Measurements from ENCODE around the gene SLC4A3. TPM values are rescaled to one million over a fixed set of nuclear protein-coding genes. Genes with fewer than 3 reads are reported as not detected.

SLC4A3 gene
- total and polyA plus RNA-seq, 2 of the 13 experiments (the other 11 are each of a cell fraction or from before 2014, with no cell fraction given), result 0.18 to 0.95 TPM

- in situ Hi-C loops (cut with HindIII; ENCODE audit: extremely low pct_ligation_motif_present, low pct_unique_long_range_greater_than_20kb) (no loop called here), intact Hi-C loops (cut with micrococcal nuclease; ENCODE audit: unreplicated experiment) (loop anchor here (2.0 to 5.0 kb wide), 2 partner anchors 29 to 53 kb away; no protein-coding TSS in a partner anchor)
- no peak overlapping the region for H3K27ac ChIP-seq (ENCODE audit: extremely low read length, insufficient read depth, low read length)
- no peak overlapping the region; a peak in 1 of 6 replicates for H3K4me3 ChIP-seq (replicated peaks in 1 of 3; ENCODE audit: insufficient read depth in 1 of 3, low read depth in 2 of 3, low read length in 3 of 3)
- 11% methylated on average over 13 of the region's 20 CpGs for WGBS (ENCODE audit: low lambda C conversion rate)
- no peaks in the 10 kb centered on the region for H3K36me3 ChIP-seq (replicated peaks in 1 of 2; ENCODE audit: control insufficient read depth in 1 of 2, insufficient read depth in 2 of 2, low read length in 2 of 2)
- peaks cover 44% of the 10 kb centered on the region for H3K4me1 ChIP-seq (ENCODE audit: insufficient read depth, low read length)
- no peak overlapping the region for H2AFZ ChIP-seq (ENCODE audit: low read length)
- H3K79me2 ChIP-seq (ENCODE audit: insufficient read depth, low read length), result no peaks in the 10 kb centered on the region
- ATAC-seq, result peak; percentile 12
- BruUV-seq (replicated peaks), result no TSS peak
- no peaks in the 10 kb centered on the region for H3K9me3 ChIP-seq (ENCODE audit: low read length)
- H4K20me1 ChIP-seq (ENCODE audit: insufficient read depth, low read length), result no peaks in the 10 kb centered on the region
- peaks cover 31 to 91% of the 10 kb centered on the region in 2 experiments; a peak in 4 of 5 replicates for H3K27me3 ChIP-seq (ENCODE audit: control insufficient read depth in 1 of 2, insufficient read depth in 2 of 2, low read length in 2 of 2)
- no peak for DNase-seq (ENCODE audit: low spot score)
- FAIRE-seq, result no peak
- CTCF ChIA-PET (ENCODE audit: low intra/inter-chr PET ratio, low total read pairs), result no interaction called here
- H3K9ac ChIP-seq (ENCODE audit: insufficient read depth, low read depth, low read length), result no peak overlapping the region
- POLR2A ChIA-PET, result no interaction called here
- H3K4me2 ChIP-seq (ENCODE audit: low read depth, low read length), result peak overlapping the region; percentile 9; the same call in 1 of the 2 replicates
- TF ChIP-seq HNRNPL (IDR thresholded peaks at IDR 0.05; ENCODE audit: low read depth, low read length) (0 out of 2 replicates have a peak, but pooled peaks have one; percentile 56), ZNF30 (CRISPR knock-in tag; IDR thresholded peaks at IDR 0.05) (no peak), ZNF12 (CRISPR knock-in tag; IDR thresholded peaks at IDR 0.05) (no peak), ZNF883 (CRISPR knock-in tag; IDR thresholded peaks at IDR 0.05; ENCODE audit: not compliant biosample characterization) (no peak), ZNF687 (CRISPR knock-in tag; IDR thresholded peaks at IDR 0.05) (peak; percentile 17; the same call in 1 of the 2 replicates), ARNT (IDR thresholded peaks at IDR 0.05) (no peak), SUZ12 (IDR thresholded peaks at IDR 0.05; ENCODE audit: low read depth, low read length) (no peak), STAT5B (CRISPR knock-in tag; IDR thresholded peaks at IDR 0.05) (no peak), ZFP37 (CRISPR knock-in tag; IDR thresholded peaks at IDR 0.05; ENCODE audit: borderline replicate concordance) (no peak), KLF9 (CRISPR knock-in tag; IDR thresholded peaks at IDR 0.05; ENCODE audit: low read depth) (no peak), HIC2 (CRISPR knock-in tag; IDR thresholded peaks at IDR 0.05; ENCODE audit: low read depth) (no peak), CCDC6 (CRISPR knock-in tag; IDR thresholded peaks at IDR 0.05) (no peak), XRCC5 (optimal IDR thresholded peaks at IDR 0.05; ENCODE audit: low read length) (peak; percentile 8), NCOA2 (CRISPR knock-in tag; IDR thresholded peaks at IDR 0.05) (no peak), HOMEZ (CRISPR knock-in tag; IDR thresholded peaks at IDR 0.05; ENCODE audit: low read depth) (no peak), TGIF2 (CRISPR knock-in tag; IDR thresholded peaks at IDR 0.05) (no peak)
- TF ChIP-seq, protein P1, sequence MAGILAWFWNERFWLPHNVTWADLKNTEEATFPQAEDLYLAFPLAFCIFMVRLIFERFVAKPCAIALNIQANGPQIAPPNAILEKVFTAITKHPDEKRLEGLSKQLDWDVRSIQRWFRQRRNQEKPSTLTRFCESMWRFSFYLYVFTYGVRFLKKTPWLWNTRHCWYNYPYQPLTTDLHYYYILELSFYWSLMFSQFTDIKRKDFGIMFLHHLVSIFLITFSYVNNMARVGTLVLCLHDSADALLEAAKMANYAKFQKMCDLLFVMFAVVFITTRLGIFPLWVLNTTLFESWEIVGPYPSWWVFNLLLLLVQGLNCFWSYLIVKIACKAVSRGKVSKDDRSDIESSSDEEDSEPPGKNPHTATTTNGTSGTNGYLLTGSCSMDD (CRISPR knock-in tag; IDR thresholded peaks at IDR 0.05), result no peak
Observed at GRCh38 chr2:219629976-219630695, 2.7 kb downstream of the SLC4A3 start.
